ENCODE measurements around the gene PARL. TPM values are rescaled to one million over a fixed set of nuclear protein-coding genes. Genes with fewer than 3 reads are reported as not detected.

Gene PARL
- total and polyA plus RNA-seq, 2 of the 8 experiments (the other 6 are each of a cell fraction or from before 2014, with no cell fraction given), result 62.7 to 85.0 TPM

DNA sequence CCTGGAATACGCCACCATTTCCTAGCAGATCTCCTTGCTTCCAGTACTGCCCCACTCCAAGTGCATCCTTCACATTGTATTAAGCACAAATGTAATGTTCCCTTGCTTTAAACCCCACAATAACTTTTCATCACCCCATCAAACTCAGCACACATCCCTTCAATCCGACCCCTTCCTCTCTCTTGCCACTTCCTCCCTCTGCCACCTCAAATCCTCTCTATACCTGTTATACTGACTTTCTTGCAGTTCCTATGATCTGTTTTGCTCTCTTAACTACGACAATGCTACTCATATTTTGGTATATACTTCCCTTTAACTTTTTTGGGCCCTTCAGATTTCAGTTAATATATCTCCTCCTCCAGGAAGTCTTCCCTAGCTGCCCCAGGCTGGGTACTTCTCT lies 14.1 kb downstream of the PARL start (continued):
- TF ChIP-seq RBBP5 (IDR thresholded peaks at IDR 0.05; ENCODE audit: borderline replicate concordance, low read depth, low read length), result no peak

Data from H1 (cell line).